Transverse colon (tissue), 4 donors: Measurements from ENCODE around the gene GRIN3B. TPM values are rescaled to one million over a fixed set of nuclear protein-coding genes. Genes with fewer than 3 reads are reported as not detected.
A peak's percentile ranks its signal among the peaks of the same experiment; 100 is the strongest.

Experiments used
- DNase-seq: peaks from one replicate; pipeline ENCODE4 v3.0.0-alpha.2; 2019
- H3K27ac ChIP-seq, 4 donors: fragments of 200-600 bp; sonication (generic); 2 replicates each; pipeline ENCODE4 v1.5.1; 2016 to 2018; ENCODE audit warnings: inconsistent platforms in 4 of 4
- H3K27me3 ChIP-seq: fragments of 200-600 bp; sonication (generic); 2 replicates; pipeline ENCODE4 v1.5.1; 2017; ENCODE audit warnings: inconsistent platforms
- H3K36me3 ChIP-seq, 4 donors: fragments of 200-600 bp; sonication (generic); 2 replicates each; pipeline ENCODE4 v1.5.1; 2017 to 2019; ENCODE audit warnings: inconsistent platforms in 4 of 4
- H3K4me1 ChIP-seq, 4 donors: fragments of 200-600 bp; sonication (generic); 2 replicates each; pipeline ENCODE4 v1.5.1; 2017 to 2020; ENCODE audit warnings: inconsistent platforms in 4 of 4
- H3K4me3 ChIP-seq, 4 donors: fragments of 200-600 bp; sonication (generic); 1 replicate in 1 of 4; 2 replicates in 3 of 4; pipeline versions ENCODE4 v1.5.1 to v1.6.1; 2017 to 2019; ENCODE audit warnings: inconsistent platforms in 4 of 4
- H3K9me3 ChIP-seq, 2 donors: fragments of 200-600 bp; sonication (generic); 2 replicates each; pipeline ENCODE4 v1.5.1; 2017 to 2019; ENCODE audit warnings: inconsistent platforms in 2 of 2
- CTCF ChIP-seq, 5 experiments: fragments of 200-600 bp in 3 of 5; fragments of 450-650 bp in 2 of 5; sonication (generic) in 3 of 5; IDR thresholded peaks; 1 replicate in 2 of 5; 2 replicates in 3 of 5; pipeline ENCODE4 v1.5.1; 2016 to 2017; ENCODE audit warnings: antibody characterized with exemption in 5 of 5, inconsistent platforms in 3 of 5, mild to moderate bottlenecking in 2 of 5, moderate library complexity in 1 of 5
- EP300 ChIP-seq: sonication (generic); formaldehyde crosslinking; IDR thresholded peaks from one replicate; pipeline ENCODE4 v1.6.1; 2017; ENCODE audit warnings: antibody characterized with exemption, low read depth
- POLR2A ChIP-seq: fragments of 450-650 bp; IDR thresholded peaks from one replicate; pipeline ENCODE4 v1.6.1; 2016; ENCODE audit warnings: antibody characterized with exemption, mild to moderate bottlenecking, moderate library complexity
- POLR2AphosphoS5 ChIP-seq, 3 donors: sonication (generic); formaldehyde crosslinking; IDR thresholded peaks; one replicate each; pipeline ENCODE4 v1.6.1; 2016; ENCODE audit warnings: antibody characterized with exemption in 3 of 3
- WGBS, 2 donors: methylation state at CpG; one replicate each; pipeline ENCODE4 v1.1.5; 2018; ENCODE audit warnings: low coverage in 1 of 2; 5-methylcytosine and 5-hydroxymethylcytosine counted together
- in situ Hi-C, 4 donors: fragments of 200-750 bp; cut with MboI; loops; one replicate each; pipeline versions ENCODE4 v1.15.0 to v1.15.1; 2017; ENCODE audit warnings: low sequenced_read_pairs in 3 of 4, low pct_ligation_motif_present in 1 of 4, low pct_unique_long_range_greater_than_20kb in 1 of 4
- intact Hi-C: fragments of 100-400 bp; cut with DNase I; formaldehyde crosslinking; loops from one replicate; pipeline ENCODE4 v1.15.1; 2023; ENCODE audit warnings: low total_unique reads
- total RNA-seq, 4 donors: library from RNA; depleted of rRNA; stranded (reverse); fragments of >200 nt; gene quantifications; one replicate each; pipeline ENCODE4 v1.1.0, GENCODE V29; 2016

GRIN3B gene
- total RNA-seq, 4 donors from 2014 or later, result 1.6 TPM; not detected in 3

GRCh38 chr19:1046117-1046626 is 46.0 kb downstream of the GRIN3B start:
- Histone ChIP-seq H3K36me3 (no peaks in the 10 kb centered on the region), H3K27ac (no peak overlapping the region), H3K9me3 (no peaks in the 10 kb centered on the region), H3K4me3 (no peak overlapping the region), H3K4me1 (peaks cover 15 to 22% (median 19%) of the 10 kb centered on the region in 4 donors), H3K27me3 (no peaks in the 10 kb centered on the region)
- no peak for DNase-seq
- intact Hi-C loops (no loop called here), in situ Hi-C loops (no loop called here)
- 83 to 100% methylated on average over 1 to 27 of the region's 33 CpGs for WGBS, 2 donors
- no peak for TF ChIP-seq CTCF (IDR thresholded peaks at IDR 0.05)
- TF ChIP-seq POLR2AphosphoS5 (IDR thresholded peaks at IDR 0.05), result no peak
- TF ChIP-seq POLR2A, result no peak
- no peak for TF ChIP-seq EP300

GRCh38 chr19:1046836-1047695 is 46.8 kb downstream of the GRIN3B start:
- Histone ChIP-seq H3K36me3 (no peaks in the 10 kb centered on the region), H3K27me3 (no peaks in the 10 kb centered on the region), H3K4me3 (no peak overlapping the region), H3K27ac (peak overlapping the region in 2 of 4 donors; percentile 56 to 66), H3K4me1 (peaks cover 7 to 14% (median 11%) of the 10 kb centered on the region in 4 donors), H3K9me3 (no peaks in the 10 kb centered on the region)
- 75% methylated on average over 45 of the region's 77 CpGs; no CpG with 5 or more reads in 1 of the 2 donors for WGBS, 2 donors
- TF ChIP-seq EP300 (no peak), POLR2A (no peak), CTCF (IDR thresholded peaks at IDR 0.05) (no peak), POLR2AphosphoS5 (IDR thresholded peaks at IDR 0.05) (no peak)
- in situ Hi-C loops, result no loop called here
- intact Hi-C loops, result no loop called here
- peak; percentile 63 for DNase-seq

- Histone ChIP-seq H3K4me3 (no peak overlapping the region), H3K4me1 (peaks cover 2 to 8% (median 7%) of the 10 kb centered on the region in 4 donors), H3K27ac (peak overlapping the region in 2 of 4 donors; percentile 56 to 66), H3K36me3 (no peaks in the 10 kb centered on the region), H3K27me3 (no peaks in the 10 kb centered on the region), H3K9me3 (no peaks in the 10 kb centered on the region)
- whole genome bisulfite sequencing, 2 donors, result 39 to 59% methylated on average over 5 to 19 of the region's 20 CpGs
- intact Hi-C loops, result no loop called here
- peak; percentile 92 for DNase-seq
- in situ Hi-C loops, result no loop called here
- TF ChIP-seq CTCF (IDR thresholded peaks at IDR 0.05) (no peak), POLR2AphosphoS5 (IDR thresholded peaks at IDR 0.05) (no peak), EP300 (no peak), POLR2A (no peak)
These were observed 47.5 kb downstream of the GRIN3B start for GRCh38 chr19:1047696-1048147.

- no peak overlapping the region for H3K4me3 ChIP-seq
- H3K27ac ChIP-seq, result no peak overlapping the region
- intact Hi-C loops (no loop called here), in situ Hi-C loops (no loop called here)
- WGBS, 2 donors, result 79% methylated on average over 15 of the region's 17 CpGs; no CpG with 5 or more reads in 1 of the 2 donors
- TF ChIP-seq POLR2A (no peak), EP300 (no peak)
- peaks cover 0 to 4% (median 0%) of the 10 kb centered on the region in 4 donors for H3K4me1 ChIP-seq
- H3K36me3 ChIP-seq, result no peaks in the 10 kb centered on the region
- no peaks in the 10 kb centered on the region for H3K9me3 ChIP-seq
- no peaks in the 10 kb centered on the region for H3K27me3 ChIP-seq
- no peak for DNase-seq
These were observed 48.9 kb downstream of the GRIN3B start for GRCh38 chr19:1049106-1049505.
